AML-193 (cell line): ENCODE measurements around the gene DNAJB8.

Source experiments
- DNase-seq, 2 experiments: peaks; one replicate each; lab custom pipeline; 2025; lab: John Stamatoyannopoulos, UW

The DNAJB8 gene

GRCh38 chr3:128466840-128467541 lies at the start of gene DNAJB8:
Gene DNAJB8, minus strand, starts transcription at chr3:128466890. Its CDS starts 3,645 bp downstream, at chr3:128463245.
- DNase-seq: no peak

DNA sequence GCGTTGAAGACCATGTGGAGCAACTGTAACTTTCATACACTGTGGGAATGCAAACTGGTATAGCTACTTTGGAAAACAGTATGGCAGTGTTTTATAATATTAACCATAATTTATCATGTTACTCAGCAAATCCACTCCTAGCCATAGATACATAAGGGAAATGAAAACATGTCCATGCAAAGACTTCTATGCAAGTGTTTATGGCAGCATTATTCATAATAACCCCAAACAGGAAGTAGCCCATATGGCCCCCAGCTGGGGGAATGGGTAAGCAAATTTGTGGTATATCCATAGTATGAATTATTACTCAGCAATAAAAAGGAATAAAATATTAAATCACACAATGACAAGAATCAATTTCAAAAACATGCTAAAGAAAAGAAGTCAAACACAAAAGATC lies 49.3 kb upstream of the DNAJB8 start:
- no peak for DNase-seq

GRCh38 chr3:128508852-128509251 lies 42.2 kb upstream of the DNAJB8 start:
- no peak for DNase-seq

DNA sequence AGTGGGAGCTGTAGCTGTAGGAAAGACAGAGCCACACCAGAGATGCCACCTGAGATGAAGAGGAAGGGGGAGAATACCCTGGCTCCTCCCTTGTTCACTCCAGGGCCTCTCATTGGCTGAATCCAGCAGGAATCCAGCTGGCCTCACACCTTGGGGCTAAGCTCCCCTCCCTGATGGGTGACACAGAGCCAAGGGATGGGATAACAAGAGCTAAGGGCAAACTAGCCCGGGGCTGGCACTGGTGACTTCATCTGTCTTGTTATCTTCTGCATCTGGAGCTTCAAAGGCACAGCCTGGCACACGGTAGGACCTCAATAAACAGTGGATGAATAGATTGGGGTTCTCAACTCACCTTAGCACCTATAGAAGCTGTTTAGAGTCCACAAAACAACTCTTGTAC lies 40.1 kb upstream of the DNAJB8 start:
- no peak for DNase-seq

DNA sequence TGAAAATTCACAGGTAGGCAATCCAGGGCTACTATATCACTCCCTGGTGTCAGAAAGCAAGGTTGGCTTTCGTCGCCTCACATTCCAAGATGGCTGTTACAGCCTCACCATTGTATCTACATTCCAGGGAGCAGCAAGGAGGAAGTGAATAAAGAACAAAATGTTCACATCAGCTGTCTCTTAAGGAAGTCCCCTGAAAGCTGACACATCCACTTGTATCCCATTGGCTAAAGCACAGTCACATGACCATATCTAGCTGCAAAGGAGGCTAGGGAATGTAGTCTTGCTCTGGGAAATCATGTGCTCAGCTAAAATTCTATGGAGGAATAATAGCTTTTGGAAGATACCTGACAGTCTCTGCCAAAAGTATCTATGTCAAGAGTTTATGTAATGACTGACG lies 39.1 kb upstream of the DNAJB8 start:
- no peak for DNase-seq

GRCh38 chr3:128504963-128505730 lies 38.5 kb upstream of the DNAJB8 start:
- DNase-seq: no peak

- DNase-seq: no peak
These were observed 37.8 kb upstream of the DNAJB8 start for GRCh38 chr3:128504533-128504915.

DNA sequence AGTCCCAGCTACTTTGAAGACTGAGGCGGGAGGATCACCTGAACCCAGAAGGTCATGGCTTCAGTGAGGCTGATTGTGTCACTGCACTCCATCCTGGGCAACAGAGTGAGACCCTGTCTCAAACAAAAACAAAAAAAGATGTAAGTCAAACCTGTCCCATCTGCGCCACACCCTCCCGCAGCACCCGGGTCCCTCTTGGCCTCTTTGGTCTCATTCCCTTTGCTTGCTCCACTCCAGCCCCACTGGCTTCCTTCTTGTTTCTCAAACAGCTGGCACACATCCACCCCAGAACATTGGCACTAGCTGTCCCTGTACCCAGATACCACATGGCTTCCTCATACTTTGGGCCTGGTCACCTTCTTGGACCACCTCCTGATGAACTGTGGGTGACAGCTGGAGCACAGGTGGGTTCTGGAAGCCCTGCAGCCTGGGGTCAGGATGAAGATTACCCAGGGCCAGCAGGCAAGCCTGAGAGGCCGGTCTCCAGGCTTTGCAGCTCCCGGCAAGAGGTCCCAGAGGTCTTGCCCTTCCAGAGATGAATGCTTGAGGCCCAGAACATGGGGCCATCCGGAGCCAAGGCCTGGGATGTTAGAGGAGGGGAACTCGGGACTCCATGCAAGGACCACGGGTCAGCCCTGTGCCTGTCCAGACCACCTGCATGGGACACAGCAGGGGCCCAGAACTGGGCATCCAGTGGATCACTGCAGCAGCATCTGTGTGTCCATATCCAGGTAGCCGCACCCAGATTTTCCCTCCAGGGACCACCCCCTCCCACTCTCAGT lies 37.3 kb upstream of the DNAJB8 start:
- no peak for DNase-seq

- DNase-seq: no peak
These were observed 36.5 kb upstream of the DNAJB8 start for GRCh38 chr3:128503164-128503651.

GRCh38 chr3:128502712-128503111 lies 36.0 kb upstream of the DNAJB8 start:
- no peak for DNase-seq

GRCh38 chr3:128501431-128501830 lies 34.7 kb upstream of the DNAJB8 start:
- no peak for DNase-seq

DNA sequence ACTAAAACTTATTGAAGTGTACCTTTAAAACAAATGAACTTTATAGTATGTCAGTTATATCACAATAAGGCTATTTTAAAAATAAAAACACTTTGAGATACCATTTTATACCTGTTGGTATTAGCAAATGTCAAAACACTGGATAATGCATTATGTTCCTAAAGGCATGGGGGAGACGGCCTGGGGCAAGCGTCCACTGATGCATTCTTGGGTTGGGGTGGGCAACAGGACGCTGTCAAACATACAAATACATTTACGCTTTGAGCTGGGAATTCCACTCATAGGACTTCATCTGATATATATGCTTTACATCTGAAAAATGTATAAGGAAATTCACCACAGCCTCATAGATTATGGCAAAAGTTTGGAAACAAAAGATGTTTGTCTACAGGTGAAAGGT lies 33.9 kb upstream of the DNAJB8 start:
- DNase-seq: no peak

DNA sequence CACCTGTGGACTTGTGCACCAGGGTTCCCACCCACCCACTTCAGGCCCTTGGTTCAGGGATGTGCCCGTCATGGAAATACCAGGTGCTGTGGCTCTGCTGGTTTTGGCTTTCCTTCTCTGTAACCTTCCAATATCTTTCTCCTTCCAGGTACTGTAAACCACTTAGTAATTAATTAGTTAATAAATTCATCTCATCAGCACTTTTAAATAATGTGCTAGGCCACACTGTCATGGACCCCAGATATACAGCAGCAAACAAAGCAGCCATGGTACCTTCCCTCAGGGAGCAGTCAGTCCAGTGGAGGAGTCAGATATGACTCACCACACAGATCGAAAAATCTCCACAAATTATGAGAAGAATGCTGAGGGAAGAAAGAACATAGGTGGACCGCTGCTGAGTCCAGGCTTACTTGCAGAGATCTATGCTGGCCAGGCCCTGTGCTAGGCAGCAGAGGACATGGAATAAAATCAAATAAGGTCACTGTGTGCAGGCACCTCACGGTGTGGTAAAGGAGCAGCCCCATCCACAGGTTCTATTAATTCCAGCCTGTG lies 33.1 kb upstream of the DNAJB8 start:
- no peak for DNase-seq

DNA sequence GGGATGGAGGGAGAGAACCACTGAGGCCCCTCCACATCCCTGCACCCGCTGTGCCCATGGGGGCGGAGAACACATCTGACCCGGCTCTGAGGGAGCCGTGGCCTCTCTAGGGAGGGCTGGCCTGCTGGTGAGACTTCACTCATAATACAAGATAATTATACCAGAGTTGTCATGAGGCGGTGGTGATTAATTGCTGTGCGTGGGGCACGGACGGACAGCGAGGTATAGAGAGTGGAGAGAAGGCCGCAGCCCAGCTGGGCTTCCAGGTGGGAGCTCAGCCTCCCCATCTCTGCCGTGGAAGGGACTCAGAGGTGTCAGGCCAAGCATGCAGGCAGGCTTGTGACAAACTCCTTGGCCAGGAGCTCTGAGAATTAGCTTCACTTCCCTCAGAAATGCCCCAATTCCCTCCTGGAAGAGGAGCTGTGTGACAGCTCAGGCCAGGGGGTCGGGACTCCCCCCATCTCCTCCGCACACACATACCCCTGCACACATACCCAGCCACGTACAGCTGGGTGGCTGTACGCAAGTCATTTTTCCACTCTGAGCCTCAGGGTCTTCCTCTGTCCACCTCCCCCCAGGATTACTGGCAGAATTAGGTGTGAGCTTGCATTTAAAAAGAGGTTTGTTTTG lies 32.3 kb upstream of the DNAJB8 start:
- DNase-seq: no peak

DNA sequence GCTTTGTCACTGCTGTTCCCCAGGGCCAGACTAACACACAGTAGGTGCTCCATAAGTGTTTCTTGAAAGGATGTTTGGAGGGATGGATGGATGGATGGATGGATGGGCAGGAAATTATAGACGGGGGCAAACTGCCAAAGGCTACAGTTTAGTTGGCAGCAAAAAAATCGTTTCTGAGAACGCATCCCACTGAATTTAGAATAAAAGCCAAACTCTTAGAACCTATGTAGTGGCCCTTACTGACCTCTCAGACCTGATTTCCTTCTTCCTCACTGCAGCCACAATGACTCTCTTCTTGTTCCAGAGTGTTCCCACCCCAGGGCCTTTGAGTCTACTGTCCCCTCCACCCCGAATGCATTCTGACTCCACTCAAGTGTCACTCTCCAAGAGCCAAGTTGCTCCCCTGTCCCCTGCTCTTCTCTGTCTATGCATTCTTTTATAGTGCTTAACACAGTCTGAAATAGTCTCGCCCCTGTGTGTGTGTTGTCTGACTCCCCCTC lies 31.5 kb upstream of the DNAJB8 start:
- DNase-seq: no peak

- DNase-seq: peak; percentile 49 to 53
These were observed 30.8 kb upstream of the DNAJB8 start for GRCh38 chr3:128497305-128498126.

DNA sequence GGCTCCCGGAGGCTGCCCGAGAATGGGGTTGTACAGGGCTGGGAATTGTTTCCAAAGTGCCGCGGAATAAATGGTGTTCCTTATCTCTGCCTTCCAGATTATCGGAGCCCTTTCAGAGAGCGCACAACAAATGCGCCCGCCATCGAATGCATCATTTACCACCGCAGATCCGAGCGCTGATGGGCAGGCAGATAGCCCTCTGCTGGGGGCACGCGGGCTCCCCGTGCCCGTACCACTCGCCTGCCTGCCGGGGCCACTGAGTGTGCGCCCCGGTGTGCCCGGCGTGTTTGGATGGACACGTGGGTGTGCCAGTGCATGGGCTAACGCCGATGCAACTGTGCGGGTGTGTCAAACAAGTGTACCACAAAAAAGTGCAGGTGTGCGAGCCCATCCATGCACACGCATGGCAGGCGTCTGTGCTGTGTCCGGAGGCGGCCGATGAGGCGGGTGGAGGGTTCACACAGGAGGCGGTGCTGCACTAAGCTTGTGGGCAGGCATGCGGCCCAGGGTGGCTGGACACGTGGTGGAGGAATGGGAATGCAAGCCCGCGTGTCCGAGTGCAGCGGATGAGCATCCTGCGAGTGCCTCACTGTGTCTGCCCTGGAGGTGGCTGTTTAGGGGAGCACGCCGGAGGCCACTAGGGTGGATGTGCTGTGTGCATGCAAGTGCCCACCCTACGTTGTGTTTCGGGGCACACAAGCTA lies 30.1 kb upstream of the DNAJB8 start:
- no peak for DNase-seq

DNA sequence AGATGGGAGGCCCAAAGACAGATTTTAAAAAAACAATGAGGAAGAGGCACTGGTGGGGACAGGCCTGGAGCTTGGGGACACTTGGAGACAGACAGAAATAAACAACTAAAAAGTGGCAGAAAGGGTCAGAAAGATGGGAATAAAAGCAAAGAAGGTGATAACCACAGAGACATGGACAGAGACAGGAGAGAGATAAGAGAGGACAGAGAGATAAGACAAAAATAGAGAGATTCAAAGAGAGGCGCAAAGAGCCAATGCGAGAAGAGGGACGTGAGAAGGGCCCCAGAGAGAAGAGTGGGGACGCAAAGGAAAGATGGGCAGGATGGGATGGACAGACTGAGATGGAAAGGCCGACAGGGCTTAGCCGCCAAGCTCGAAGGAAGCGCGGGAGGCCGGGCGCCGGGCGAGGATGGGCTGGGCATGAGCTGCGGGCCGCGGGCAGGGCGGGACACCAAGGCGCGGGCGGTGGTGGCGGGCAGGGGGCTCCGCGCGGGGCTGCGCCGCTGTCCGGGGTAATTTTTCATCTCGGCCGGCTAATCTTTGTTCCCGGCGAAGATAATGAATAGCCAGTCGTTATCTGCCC lies 29.4 kb upstream of the DNAJB8 start:
- DNase-seq: no peak

DNA sequence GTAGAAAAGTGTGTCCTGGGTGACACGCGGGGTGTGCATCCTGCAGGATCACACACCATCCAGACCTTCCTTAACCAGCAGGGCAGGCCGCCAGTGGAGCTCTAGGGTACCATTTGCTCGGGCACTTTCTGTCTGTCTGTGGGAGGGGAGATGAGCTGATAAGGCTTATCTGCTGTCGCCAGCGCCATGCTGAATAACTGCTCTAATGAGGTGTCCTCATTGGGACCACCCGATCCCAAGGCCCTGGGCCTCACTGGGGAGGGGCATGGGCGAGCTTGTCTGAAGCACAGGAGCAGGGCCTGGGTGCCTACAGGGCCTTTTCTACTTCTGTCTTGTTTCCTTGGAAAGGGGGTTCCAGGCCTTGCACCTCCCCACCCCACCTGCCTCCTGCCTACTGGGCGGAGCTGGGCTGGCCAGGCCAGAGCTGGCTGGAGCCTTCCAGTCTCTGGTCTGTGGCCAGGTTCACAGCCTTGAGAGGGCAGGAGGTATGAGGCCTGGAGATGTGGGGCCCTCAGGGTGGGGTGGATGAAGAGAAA lies 28.8 kb upstream of the DNAJB8 start:
- DNase-seq: no peak

DNA sequence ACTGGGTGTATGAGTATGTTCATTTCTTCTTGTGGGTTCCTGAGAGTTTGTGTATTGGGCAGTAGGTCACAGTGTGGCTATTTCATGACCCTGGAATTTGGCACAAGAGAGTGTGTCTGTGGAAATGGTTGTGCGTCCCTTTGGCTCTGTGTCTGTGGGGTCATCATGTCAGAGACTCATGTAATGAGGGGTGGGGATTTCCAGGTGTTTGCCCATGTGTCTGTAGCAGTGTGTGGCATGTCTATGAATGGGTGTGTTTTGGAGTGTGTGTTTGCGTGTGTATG lies 27.6 kb upstream of the DNAJB8 start:
- DNase-seq: no peak
